Measurements from ENCODE around the gene CCNE1. TPM values are rescaled to one million over a fixed set of nuclear protein-coding genes. Genes with fewer than 3 reads are reported as not detected.

The CCNE1 gene
- total and polyA plus RNA-seq, 9 of the 15 experiments (the other 6 are each of a cell fraction or from before 2014, with no cell fraction given): 6.2 to 41.0 (median 31.6) TPM

DNA sequence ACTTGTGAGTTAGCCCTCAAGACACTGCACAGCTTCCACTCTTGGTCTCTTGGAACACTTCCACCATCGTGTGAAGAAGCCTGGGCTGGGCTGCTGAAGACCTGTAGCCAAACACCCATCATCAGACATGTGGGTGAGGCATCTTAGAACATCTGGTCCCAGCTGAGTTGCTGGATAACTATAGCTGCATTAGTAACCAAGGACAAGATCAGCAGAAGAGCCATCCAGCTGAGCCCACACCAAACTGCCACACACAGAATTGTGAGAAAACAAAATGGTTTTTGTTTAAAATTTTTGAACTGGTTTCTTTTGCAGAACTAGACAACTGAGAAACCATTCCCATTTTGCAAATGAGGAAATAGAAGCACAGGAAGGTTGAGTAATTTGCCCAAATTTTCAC lies 56.2 kb downstream of the CCNE1 start:
- Histone ChIP-seq H3K27me3 (ENCODE audit: control insufficient read depth in 2 of 2, insufficient read depth in 2 of 2, low read length in 2 of 2) (peaks cover 5 to 12% of the 10 kb centered on the region in 2 experiments; a peak in 4 of 5 replicates), H3K4me3 (no peak overlapping the region), H3K4me2 (ENCODE audit: insufficient read depth, low read length) (no peak overlapping the region), H4K20me1 (replicated peaks; ENCODE audit: control insufficient read depth, insufficient read depth, low read length) (0 out of 2 replicates have a peak, but pooled peaks cover 3% of the 10 kb centered on the region), H3K9me3 (replicated peaks; ENCODE audit: control insufficient read depth, insufficient read depth, low read depth, low read length) (no peaks in the 10 kb centered on the region), H3K36me3 (ENCODE audit: control insufficient read depth, insufficient read depth, low read length) (no peaks in the 10 kb centered on the region), H2AFZ (ENCODE audit: low read depth, low read length) (no peak overlapping the region), H3K9ac (ENCODE audit: insufficient read depth in 1 of 2, low read depth in 2 of 2, low read length in 2 of 2) (no peak overlapping the region), H3K9me1 (ENCODE audit: control insufficient read depth, insufficient read depth, low read length) (no peaks in the 10 kb centered on the region), H3K27ac (ENCODE audit: extremely low read depth, low read depth, low read length) (no peak overlapping the region), H3K79me2 (ENCODE audit: control insufficient read depth, insufficient read depth, low read length) (no peaks in the 10 kb centered on the region), H3K4me1 (replicated peaks in 1 of 2; ENCODE audit: control insufficient read depth in 2 of 2, insufficient read depth in 2 of 2, low read length in 2 of 2) (peaks cover 7 to 12% of the 10 kb centered on the region in 2 experiments)
- intact Hi-C loops (cut with micrococcal nuclease) (no loop called here), in situ Hi-C loops (cut with MboI) (no loop called here)
- WGBS (ENCODE audit: insufficient coverage, low coverage, missing lambda C conversion rate): 0% methylated on average over 1 of the region's 1 CpG
- ChIA-PET CTCF (ENCODE audit: low intra/inter-chr PET ratio) (interaction anchor here (1.4 kb wide), 1 partner anchor 97 kb away, joined by 3 read pairs; no protein-coding TSS in a partner anchor), POLR2A (interaction anchor here (0.7 kb wide), 1 partner anchor 504 kb away, joined by 3 read pairs; the partner anchor contains the start of gene ZNF536)
- no peak for ATAC-seq
- TF ChIP-seq ZSCAN29 (IDR thresholded peaks at IDR 0.05): no peak
- TF ChIP-seq SAFB (IDR thresholded peaks at IDR 0.05; ENCODE audit: borderline replicate concordance, low read depth, low read length): no peak
- TF ChIP-seq, protein P1, sequence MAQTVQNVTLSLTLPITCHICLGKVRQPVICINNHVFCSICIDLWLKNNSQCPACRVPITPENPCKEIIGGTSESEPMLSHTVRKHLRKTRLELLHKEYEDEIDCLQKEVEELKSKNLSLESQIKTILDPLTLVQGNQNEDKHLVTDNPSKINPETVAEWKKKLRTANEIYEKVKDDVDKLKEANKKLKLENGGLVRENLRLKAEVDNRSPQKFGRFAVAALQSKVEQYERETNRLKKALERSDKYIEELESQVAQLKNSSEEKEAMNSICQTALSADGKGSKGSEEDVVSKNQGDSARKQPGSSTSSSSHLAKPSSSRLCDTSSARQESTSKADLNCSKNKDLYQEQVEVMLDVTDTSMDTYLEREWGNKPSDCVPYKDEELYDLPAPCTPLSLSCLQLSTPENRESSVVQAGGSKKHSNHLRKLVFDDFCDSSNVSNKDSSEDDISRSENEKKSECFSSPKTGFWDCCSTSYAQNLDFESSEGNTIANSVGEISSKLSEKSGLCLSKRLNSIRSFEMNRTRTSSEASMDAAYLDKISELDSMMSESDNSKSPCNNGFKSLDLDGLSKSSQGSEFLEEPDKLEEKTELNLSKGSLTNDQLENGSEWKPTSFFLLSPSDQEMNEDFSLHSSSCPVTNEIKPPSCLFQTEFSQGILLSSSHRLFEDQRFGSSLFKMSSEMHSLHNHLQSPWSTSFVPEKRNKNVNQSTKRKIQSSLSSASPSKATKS (CRISPR knock-in tag; IDR thresholded peaks at IDR 0.05): no peak
- TF ChIP-seq HSF4 (CRISPR knock-in tag; IDR thresholded peaks at IDR 0.05; ENCODE audit: borderline replicate concordance): no peak
- TF ChIP-seq EGR1 (conservative IDR thresholded peaks at IDR 0.05): no peak
- no peak for TF ChIP-seq DNMT1 (IDR thresholded peaks at IDR 0.05)
- TF ChIP-seq, protein P2, sequence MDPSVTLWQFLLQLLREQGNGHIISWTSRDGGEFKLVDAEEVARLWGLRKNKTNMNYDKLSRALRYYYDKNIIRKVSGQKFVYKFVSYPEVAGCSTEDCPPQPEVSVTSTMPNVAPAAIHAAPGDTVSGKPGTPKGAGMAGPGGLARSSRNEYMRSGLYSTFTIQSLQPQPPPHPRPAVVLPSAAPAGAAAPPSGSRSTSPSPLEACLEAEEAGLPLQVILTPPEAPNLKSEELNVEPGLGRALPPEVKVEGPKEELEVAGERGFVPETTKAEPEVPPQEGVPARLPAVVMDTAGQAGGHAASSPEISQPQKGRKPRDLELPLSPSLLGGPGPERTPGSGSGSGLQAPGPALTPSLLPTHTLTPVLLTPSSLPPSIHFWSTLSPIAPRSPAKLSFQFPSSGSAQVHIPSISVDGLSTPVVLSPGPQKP (CRISPR knock-in tag; IDR thresholded peaks at IDR 0.05): no peak
- no peak for TF ChIP-seq NFRKB (IDR thresholded peaks at IDR 0.05; ENCODE audit: low read depth)
- FAIRE-seq: no peak
- BruUV-seq (replicated peaks): no TSS peak
- DNase-seq (ENCODE audit: extremely low read depth in 1 of 4, low spot score in 3 of 4): no peak
